Heart left ventricle (tissue), 16 donors: ENCODE data around the gene RTN1. TPM values are rescaled to one million over a fixed set of nuclear protein-coding genes. Genes with fewer than 3 reads are reported as not detected.

ENCODE experiments used
- ATAC-seq, 4 donors: fragments of 200-7000 bp; cut with Tn5 transposase; one replicate each; pipeline ENCODE4 v1.9.1; 2020 to 2022; ENCODE audit warnings: moderate library complexity in 4 of 4, mild to moderate bottlenecking in 3 of 4, moderate number of reproducible peaks in 1 of 4
- DNase-seq, 5 donors: peaks; one replicate each; pipeline ENCODE4 v3.0.0-alpha.2; 2020
- H3K27ac ChIP-seq, 12 donors: fragments of 200-600 bp; sonication (generic) in 4 of 12; one replicate each; pipeline versions ENCODE4 v1.5.0 to v1.8.0; 2016 to 2022; ENCODE audit warnings: mild to moderate bottlenecking in 2 of 12
- H3K27me3 ChIP-seq, 9 donors: fragments of 200-600 bp; sonication (generic) in 2 of 9; one replicate each; pipeline versions ENCODE4 v1.5.1 to v1.8.0; 2016 to 2022; ENCODE audit warnings: mild to moderate bottlenecking in 3 of 9
- H3K36me3 ChIP-seq, 9 donors: fragments of 200-600 bp; sonication (generic) in 2 of 9; one replicate each; pipeline versions ENCODE4 v1.5.0 to v1.8.0; 2018 to 2022; ENCODE audit warnings: mild to moderate bottlenecking in 2 of 9
- H3K4me1 ChIP-seq, 12 donors: fragments of 200-600 bp; sonication (generic) in 4 of 12; one replicate each; pipeline versions ENCODE4 v1.5.0 to v1.8.0; 2016 to 2022; ENCODE audit warnings: mild to moderate bottlenecking in 3 of 12
- H3K4me3 ChIP-seq, 12 donors: fragments of 200-600 bp; sonication (generic) in 4 of 12; one replicate each; pipeline versions ENCODE4 v1.5.0 to v1.8.0; 2017 to 2022; ENCODE audit warnings: mild to moderate bottlenecking in 9 of 12, moderate library complexity in 4 of 12
- H3K9me3 ChIP-seq, 12 donors: fragments of 200-600 bp; sonication (generic) in 4 of 12; one replicate each; pipeline versions ENCODE4 v1.5.0 to v1.8.0; 2016 to 2022; ENCODE audit warnings: mild to moderate bottlenecking in 1 of 12
- CTCF ChIP-seq, 12 donors: fragments of 200-600 bp; sonication (generic) in 4 of 12; IDR thresholded peaks; one replicate each; pipeline versions ENCODE4 v1.5.0 to v1.8.0; 2018 to 2022; ENCODE audit warnings: antibody characterized with exemption in 12 of 12, mild to moderate bottlenecking in 5 of 12
- POLR2A ChIP-seq, 2 donors: fragments of 450-650 bp; IDR thresholded peaks; one replicate each; pipeline ENCODE4 v1.6.1; 2017; ENCODE audit warnings: antibody characterized with exemption in 2 of 2, mild to moderate bottlenecking in 2 of 2, moderate library complexity in 2 of 2
- WGBS, 4 donors: extraction: QIAGEN DNeasy Blood & Tissue Kit in 2 of 4; methylation state at CpG; one replicate each; pipeline versions ENCODE4 v1.1.5 to v1.1.7; 2013 to 2018; 5-methylcytosine and 5-hydroxymethylcytosine counted together
- intact Hi-C, 10 donors: fragments of 100-400 bp; cut with DNase I; formaldehyde crosslinking; loops; one replicate each; pipeline versions ENCODE4 v1.11.1 to v1.14.2; 2022
- polyA plus RNA-seq, 2 donors: library from polyadenylated mRNA; stranded (reverse); fragments of 200-250 nt; gene quantifications; one replicate each; pipeline ENCODE4 v1.2.3, GENCODE V29; 2013
- total RNA-seq, 9 donors: library from RNA; depleted of rRNA in 2 of 9; stranded (reverse); fragments of >200 nt in 2 of 9; fragmentation: NEBNext Ultra II Directional in 3 of 9; extraction: Animal tissue kit (Norgen Biotek cat#: 25700) in 3 of 9; gene quantifications; one replicate each; pipeline versions ENCODE4 v1.1.0 to v1.2.4, GENCODE V29; 2016 to 2023
- donor health status: ischemic (EF 13 %, LVEDD 7.1; RV severe dilation, severe dysfunction).
- donor health status: healthy with polysubstance abuse.
- donor health status: DM: no; HTN: yes; CAD: no.
- donor health status: DM: no; HTN: no; CAD: no.
- donor health status: ischemic (EF 25% LVEDD 6.9; RV normal size, moderate dysfunction).
- donor health status: ischemic (EF 25% LVEDD 5.7; RV mildly dilated, moderate dysfunction).
- donor health status: healthy.
- donor health status: DM: yes; HTN: yes; CAD: no.
- donor health status: ischemic (EF 35%, LVEDD 5.7; RV mildly dilated, moderate dysfunction).
- donor health status: nonischemic (EF 11% LVEDD 7.7; RV severe dilation, severe dysfunction).
- donor health status: DM: yes; HTN: yes; CAD: no.
- donor health status: PGD.
- donor health status: ischemic (EF 29% LVEDD 5.4; RV normal size, mild dysfunction).
- donor health status: nonischemic (EF 23%, LVEDD 6.1; RV moderate dilation, normal function).

RTN1 gene
- total and polyA plus RNA-seq, 11 donors = 0.15 to 8.4 (median 0.90) TPM

- H3K27me3 ChIP-seq = peaks cover 0 to 51% (median 21%) of the 10 kb centered on the region in 9 donors
- intact Hi-C loops = loop anchor here in 1 of 10 donors (10.0 kb wide), 1 partner anchor 264 kb away; no protein-coding TSS in a partner anchor
- H3K4me3 ChIP-seq = no peak overlapping the region
These were observed 239.3 kb downstream of the RTN1 start for GRCh38 chr14:59631237-59631636.

GRCh38 chr14:59630288-59630963 is 240.2 kb downstream of the RTN1 start:
- 1 to 4% (median 3%) methylated on average over 14 to 57 of the region's 57 CpGs for WGBS, 4 donors

More at GRCh38 chr14:59631237-59631636, 239.3 kb downstream of the RTN1 start:
- WGBS, 4 donors = 15 to 34% (median 22%) methylated on average over 3 of the region's 3 CpGs
- Histone ChIP-seq H3K4me1 (peaks cover 0 to 8% (median 0%) of the 10 kb centered on the region in 12 donors), H3K27ac (no peak overlapping the region), H3K9me3 (no peaks in the 10 kb centered on the region), H3K36me3 (no peaks in the 10 kb centered on the region)
- TF ChIP-seq POLR2A (IDR thresholded peaks at IDR 0.05) (no peak), CTCF (IDR thresholded peaks at IDR 0.05) (no peak)
- DNase-seq (no peak), ATAC-seq (no peak)

GRCh38 chr14:59629444-59630287 is 240.9 kb downstream of the RTN1 start:
- no peaks in the 10 kb centered on the region for H3K36me3 ChIP-seq
- no peak overlapping the region for H3K4me3 ChIP-seq
- no peaks in the 10 kb centered on the region for H3K9me3 ChIP-seq
- H3K4me1 ChIP-seq = peaks cover 0 to 8% (median 0%) of the 10 kb centered on the region in 12 donors
- intact Hi-C loops = loop anchor here in 2 of 10 donors (5.0 to 10.0 kb wide), 2 partner anchors 265 to 293 kb away; partner anchors contain the start of gene LRRC9 (in 1 of the 2)
- ATAC-seq (no peak), DNase-seq (no peak)
- 57 to 61% (median 60%) methylated on average over 11 of the region's 11 CpGs for WGBS, 4 donors
- H3K27me3 ChIP-seq = peaks cover 0 to 51% (median 21%) of the 10 kb centered on the region in 9 donors
- TF ChIP-seq POLR2A (IDR thresholded peaks at IDR 0.05) (no peak), CTCF (IDR thresholded peaks at IDR 0.05) (no peak)
- no peak overlapping the region for H3K27ac ChIP-seq

More at GRCh38 chr14:59630288-59630963, 240.2 kb downstream of the RTN1 start:
- peak overlapping the region in 6 of 12 donors; percentile 9 to 33 (median 20) for H3K4me3 ChIP-seq
- H3K4me1 ChIP-seq = peaks cover 0 to 8% (median 0%) of the 10 kb centered on the region in 12 donors
- intact Hi-C loops = loop anchor here in 1 of 10 donors (10.0 kb wide), 1 partner anchor 264 kb away; no protein-coding TSS in a partner anchor
- TF ChIP-seq POLR2A (IDR thresholded peaks at IDR 0.05) (no peak), CTCF (IDR thresholded peaks at IDR 0.05) (no peak)
- peaks cover 0 to 51% (median 21%) of the 10 kb centered on the region in 9 donors for H3K27me3 ChIP-seq
- ATAC-seq = peak in 2 of 4 donors; percentile 22 to 41
- H3K36me3 ChIP-seq = no peaks in the 10 kb centered on the region
- peak in 1 of 5 donors; percentile 36 for DNase-seq
- H3K9me3 ChIP-seq = no peaks in the 10 kb centered on the region
- no peak overlapping the region for H3K27ac ChIP-seq
